Epithelial cell of esophagus (primary cell): ENCODE measurements around the gene TMEM11.

Experiments
- DNase-seq: peaks from one replicate; pipeline ENCODE4 v3.0.0; 2010; ENCODE audit warnings: low read depth
- H3K4me3 ChIP-seq: 2 replicates; pipeline ENCODE4 v1.5.1; 2011; ENCODE audit warnings: mild to moderate bottlenecking, low read length, control low read depth
- TF ChIP-seq, protein P1 (sequence below): IDR thresholded peaks from 2 replicates; pipeline ENCODE4 v1.5.1; 2011; ENCODE audit warnings: low read depth, mild to moderate bottlenecking, low read length, control low read depth, inconsistent platforms; ENCODE audit not compliant: insufficient read depth; ENCODE audit errors: missing control alignments

Gene TMEM11

GRCh38 chr17:21200590-21201297 is 13.2 kb downstream of the TMEM11 start:
- TF ChIP-seq, protein P1, sequence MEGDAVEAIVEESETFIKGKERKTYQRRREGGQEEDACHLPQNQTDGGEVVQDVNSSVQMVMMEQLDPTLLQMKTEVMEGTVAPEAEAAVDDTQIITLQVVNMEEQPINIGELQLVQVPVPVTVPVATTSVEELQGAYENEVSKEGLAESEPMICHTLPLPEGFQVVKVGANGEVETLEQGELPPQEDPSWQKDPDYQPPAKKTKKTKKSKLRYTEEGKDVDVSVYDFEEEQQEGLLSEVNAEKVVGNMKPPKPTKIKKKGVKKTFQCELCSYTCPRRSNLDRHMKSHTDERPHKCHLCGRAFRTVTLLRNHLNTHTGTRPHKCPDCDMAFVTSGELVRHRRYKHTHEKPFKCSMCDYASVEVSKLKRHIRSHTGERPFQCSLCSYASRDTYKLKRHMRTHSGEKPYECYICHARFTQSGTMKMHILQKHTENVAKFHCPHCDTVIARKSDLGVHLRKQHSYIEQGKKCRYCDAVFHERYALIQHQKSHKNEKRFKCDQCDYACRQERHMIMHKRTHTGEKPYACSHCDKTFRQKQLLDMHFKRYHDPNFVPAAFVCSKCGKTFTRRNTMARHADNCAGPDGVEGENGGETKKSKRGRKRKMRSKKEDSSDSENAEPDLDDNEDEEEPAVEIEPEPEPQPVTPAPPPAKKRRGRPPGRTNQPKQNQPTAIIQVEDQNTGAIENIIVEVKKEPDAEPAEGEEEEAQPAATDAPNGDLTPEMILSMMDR: no peak
- no peak overlapping the region for H3K4me3 ChIP-seq
- DNase-seq: peak; percentile 57

GRCh38 chr17:21199856-21200255 is 14.1 kb downstream of the TMEM11 start:
- H3K4me3 ChIP-seq: no peak overlapping the region
- DNase-seq: no peak
- TF ChIP-seq, protein P1: no peak

GRCh38 chr17:21199311-21199710 is 14.7 kb downstream of the TMEM11 start:
- DNase-seq: peak; percentile 47
- TF ChIP-seq, protein P1: no peak
- no peak overlapping the region for H3K4me3 ChIP-seq

- TF ChIP-seq, protein P1: no peak
Measured at GRCh38 chr17:21198411-21198810, 15.6 kb downstream of the TMEM11 start.

DNA sequence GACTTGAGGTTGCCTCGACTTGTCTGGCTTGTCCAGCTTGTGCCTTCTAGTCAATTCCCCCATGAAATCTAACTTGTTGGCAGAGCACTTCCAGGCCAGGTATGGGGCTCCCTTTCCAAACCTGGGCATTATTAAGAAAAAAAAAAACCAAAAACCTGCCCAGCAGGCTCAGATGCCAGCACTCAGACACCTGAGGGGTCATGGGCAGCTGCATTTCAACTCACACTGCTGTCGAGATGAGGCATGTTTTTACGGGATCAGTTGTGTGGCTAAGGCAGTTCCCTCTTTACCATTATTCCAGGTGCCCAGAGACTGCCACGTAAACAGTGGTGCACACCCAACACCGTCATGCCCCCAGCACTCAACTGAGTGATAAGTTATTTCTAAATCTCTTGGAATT is 17.8 kb downstream of the TMEM11 start:
- peak; percentile 60 for DNase-seq
- H3K4me3 ChIP-seq: no peak overlapping the region
- TF ChIP-seq, protein P1: no peak

More at GRCh38 chr17:21198411-21198810, 15.6 kb downstream of the TMEM11 start:
- no peak overlapping the region for H3K4me3 ChIP-seq
- DNase-seq: no peak

- peak; percentile 59 for DNase-seq
- TF ChIP-seq, protein P1: no peak
- no peak overlapping the region for H3K4me3 ChIP-seq
Measured at GRCh38 chr17:21194703-21195102, 19.3 kb downstream of the TMEM11 start.

DNA sequence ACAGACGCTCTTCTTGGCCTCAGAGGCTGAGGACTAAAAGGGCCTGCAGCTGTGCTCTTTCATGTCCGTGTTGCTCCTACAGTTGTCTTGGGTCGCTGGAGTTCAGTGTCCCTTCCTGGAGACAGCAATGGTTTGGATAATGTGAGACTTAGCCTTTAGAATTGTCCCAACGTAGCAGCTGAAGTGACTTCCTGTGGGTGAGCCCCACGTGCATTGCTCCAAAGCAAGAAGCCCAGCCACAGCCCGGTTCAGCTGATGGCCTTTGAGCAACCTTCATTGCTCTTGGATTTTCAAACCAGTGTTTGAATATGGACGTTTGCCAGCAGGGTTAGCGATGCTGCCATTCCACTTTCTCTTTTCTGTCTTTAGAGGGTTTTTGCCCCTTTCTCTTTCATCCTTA is 19.7 kb downstream of the TMEM11 start:
- DNase-seq: no peak
- TF ChIP-seq, protein P1: no peak
- no peak overlapping the region for H3K4me3 ChIP-seq
